Neural progenitor cell (in vitro differentiated cells): ENCODE data around the gene MICA. TPM values are rescaled to one million over a fixed set of nuclear protein-coding genes. Genes with fewer than 3 reads are reported as not detected.

ENCODE experiments used
- DNase-seq: peaks from one replicate; pipeline ENCODE4 v3.0.0-alpha.2; 2016; ENCODE audit warnings: low spot score
- H2AFZ ChIP-seq: fragments of 200-600 bp; sonication (generic); replicated peaks from 2 replicates; pipeline ENCODE4 v1.6.1; 2016; ENCODE audit warnings: antibody characterized with exemption
- H3F3A ChIP-seq: fragments of 200-600 bp; sonication (generic); 2 replicates; pipeline ENCODE4 v1.6.1; 2016; ENCODE audit warnings: antibody characterized with exemption, low read depth
- H3K27ac ChIP-seq: fragments of 200-600 bp; sonication (generic); 2 replicates; pipeline ENCODE4 v1.5.1; 2016; ENCODE audit warnings: mild to moderate bottlenecking
- H3K27me3 ChIP-seq: fragments of 200-600 bp; sonication (generic); 2 replicates; pipeline ENCODE4 v1.6.1; 2016; ENCODE audit warnings: mild to moderate bottlenecking, moderate library complexity
- H3K36me3 ChIP-seq: fragments of 200-600 bp; sonication (generic); 2 replicates; pipeline ENCODE4 v1.5.1; 2016
- H3K4me1 ChIP-seq: fragments of 200-600 bp; sonication (generic); 2 replicates; pipeline ENCODE4 v1.6.1; 2016; ENCODE audit warnings: mixed run types
- H3K4me2 ChIP-seq: fragments of 200-600 bp; sonication (generic); 2 replicates; pipeline ENCODE4 v1.6.1; 2016
- H3K4me3 ChIP-seq: fragments of 200-600 bp; sonication (generic); 2 replicates; pipeline ENCODE4 v1.5.1; 2016
- H3K79me2 ChIP-seq: fragments of 200-600 bp; sonication (generic); 2 replicates; pipeline ENCODE4 v1.6.1; 2016; ENCODE audit warnings: low read depth
- H3K9ac ChIP-seq: fragments of 200-600 bp; sonication (generic); 2 replicates; pipeline ENCODE4 v1.6.1; 2016
- H3K9me3 ChIP-seq: fragments of 200-600 bp; sonication (generic); 2 replicates; pipeline ENCODE4 v1.5.1; 2016; ENCODE audit warnings: low read depth
- H4K20me1 ChIP-seq: fragments of 200-600 bp; sonication (generic); 2 replicates; pipeline ENCODE4 v1.6.1; 2016; ENCODE audit warnings: low read depth
- H3K27ac Mint-ChIP-seq: 3 replicates; pipeline ENCODE4 v1.8.0; 2021; ENCODE audit warnings: mixed read lengths
- H3K27me3 Mint-ChIP-seq: 2 replicates; pipeline ENCODE4 v1.8.0; 2022; ENCODE audit warnings: low read depth, mild to moderate bottlenecking, inconsistent platforms, moderate library complexity, mixed read lengths; ENCODE audit not compliant: insufficient read depth
- H3K36me3 Mint-ChIP-seq: 3 replicates; pipeline ENCODE4 v1.8.0; 2021; ENCODE audit warnings: mixed read lengths
- H3K4me1 Mint-ChIP-seq: 3 replicates; pipeline ENCODE4 v1.8.0; 2021; ENCODE audit warnings: mixed read lengths
- H3K4me3 Mint-ChIP-seq: 3 replicates; pipeline ENCODE4 v1.8.0; 2021; ENCODE audit warnings: mild to moderate bottlenecking, moderate library complexity, mixed read lengths
- H3K9me3 Mint-ChIP-seq: 3 replicates; pipeline ENCODE4 v1.8.0; 2020; ENCODE audit warnings: mixed read lengths
- EZH2 ChIP-seq: fragments of 200-600 bp; sonication (generic); IDR thresholded peaks from 2 replicates; pipeline ENCODE4 v1.6.1; 2017; ENCODE audit warnings: antibody characterized with exemption, mild to moderate bottlenecking, moderate library complexity
- EZH2phosphoT487 ChIP-seq: fragments of 200-600 bp; sonication (generic); IDR thresholded peaks from 2 replicates; pipeline ENCODE4 v1.6.1; 2017; ENCODE audit warnings: antibody characterized with exemption
- total RNA-seq: library from RNA; depleted of rRNA; stranded (reverse); fragments of >200 nt; gene quantifications from 2 replicates; pipeline ENCODE4 v1.2.3, GENCODE V29; 2015; ENCODE audit warnings: low replicate concordance
- TF ChIP-seq, protein P1 (sequence below): fragments of 200-600 bp; sonication (generic); IDR thresholded peaks from 2 replicates; pipeline ENCODE4 v1.5.1; 2017; ENCODE audit warnings: antibody characterized with exemption, mild to moderate bottlenecking

The MICA gene
- total RNA-seq, 1 donor from 2014 or later = 15.0 TPM

DNA sequence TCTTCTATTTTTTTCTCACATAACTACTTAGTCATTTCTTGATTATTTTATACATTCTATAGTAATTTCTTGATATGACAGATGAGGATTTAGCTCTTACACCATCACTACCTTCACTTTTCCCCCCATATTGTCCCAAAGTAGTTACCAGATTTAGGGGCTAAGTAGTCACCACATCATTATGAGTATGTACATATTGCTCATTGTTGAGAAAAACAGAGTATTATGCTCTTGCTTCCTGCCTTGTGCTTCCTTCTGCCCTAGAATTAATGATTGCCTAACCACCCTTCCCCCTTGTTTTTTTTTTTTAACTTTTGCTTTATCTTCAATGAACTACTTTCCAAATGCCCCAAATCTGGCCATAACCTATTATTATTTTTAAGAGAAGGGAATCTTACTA lies 39.6 kb upstream of the MICA start:
- Histone ChIP-seq H4K20me1 (no peaks in the 10 kb centered on the region), H3K4me1 (no peaks in the 10 kb centered on the region), H3K27me3 (peaks cover 51% of the 10 kb centered on the region), H3K27ac (no peak overlapping the region), H3K4me2 (no peak overlapping the region), H3K9me3 (no peaks in the 10 kb centered on the region), H2AFZ (no peak overlapping the region), H3K36me3 (no peaks in the 10 kb centered on the region), H3K9ac (no peak overlapping the region), H3K79me2 (no peaks in the 10 kb centered on the region), H3F3A (no peaks in the 10 kb centered on the region), H3K4me3 (no peak overlapping the region)
- Mint-ChIP-seq H3K27me3 (peaks cover 37% of the 10 kb centered on the region), H3K4me3 (no peak overlapping the region), H3K36me3 (no peaks in the 10 kb centered on the region), H3K27ac (no peak overlapping the region), H3K9me3 (peaks cover 5% of the 10 kb centered on the region), H3K4me1 (peaks cover 8% of the 10 kb centered on the region)
- DNase-seq = no peak
- TF ChIP-seq EZH2 (no peak), EZH2phosphoT487 (no peak)
- TF ChIP-seq, protein P1, sequence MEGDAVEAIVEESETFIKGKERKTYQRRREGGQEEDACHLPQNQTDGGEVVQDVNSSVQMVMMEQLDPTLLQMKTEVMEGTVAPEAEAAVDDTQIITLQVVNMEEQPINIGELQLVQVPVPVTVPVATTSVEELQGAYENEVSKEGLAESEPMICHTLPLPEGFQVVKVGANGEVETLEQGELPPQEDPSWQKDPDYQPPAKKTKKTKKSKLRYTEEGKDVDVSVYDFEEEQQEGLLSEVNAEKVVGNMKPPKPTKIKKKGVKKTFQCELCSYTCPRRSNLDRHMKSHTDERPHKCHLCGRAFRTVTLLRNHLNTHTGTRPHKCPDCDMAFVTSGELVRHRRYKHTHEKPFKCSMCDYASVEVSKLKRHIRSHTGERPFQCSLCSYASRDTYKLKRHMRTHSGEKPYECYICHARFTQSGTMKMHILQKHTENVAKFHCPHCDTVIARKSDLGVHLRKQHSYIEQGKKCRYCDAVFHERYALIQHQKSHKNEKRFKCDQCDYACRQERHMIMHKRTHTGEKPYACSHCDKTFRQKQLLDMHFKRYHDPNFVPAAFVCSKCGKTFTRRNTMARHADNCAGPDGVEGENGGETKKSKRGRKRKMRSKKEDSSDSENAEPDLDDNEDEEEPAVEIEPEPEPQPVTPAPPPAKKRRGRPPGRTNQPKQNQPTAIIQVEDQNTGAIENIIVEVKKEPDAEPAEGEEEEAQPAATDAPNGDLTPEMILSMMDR = no peak

DNA sequence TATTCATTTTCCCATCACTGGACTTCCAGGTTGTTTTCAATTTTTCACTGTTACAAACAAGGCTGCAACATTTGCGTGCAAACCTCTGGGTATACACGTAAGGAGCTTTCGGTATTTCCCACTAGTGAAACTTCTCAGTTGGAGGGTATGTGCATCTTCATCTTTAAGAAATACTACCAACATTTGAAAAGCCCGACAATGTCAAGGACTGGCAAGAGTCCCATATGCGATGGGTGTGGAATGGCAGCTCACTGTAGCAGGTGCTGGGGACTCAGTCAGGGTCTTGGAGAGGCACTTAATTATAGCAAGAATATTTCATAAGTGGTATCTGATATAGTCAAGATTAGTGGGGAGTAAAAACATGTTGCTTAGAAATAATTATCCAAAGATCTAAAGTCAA lies 37.5 kb upstream of the MICA start:
- H3K27me3 ChIP-seq = peaks cover 34% of the 10 kb centered on the region
- peaks cover 20% of the 10 kb centered on the region for H3K27me3 Mint-ChIP-seq
- no peaks in the 10 kb centered on the region for H3F3A ChIP-seq
- H3K4me3 ChIP-seq = no peak overlapping the region
- no peaks in the 10 kb centered on the region for H3K9me3 ChIP-seq
- no peak overlapping the region for H3K27ac ChIP-seq
- H4K20me1 ChIP-seq = no peaks in the 10 kb centered on the region
- DNase-seq = peak; percentile 0
- peaks cover 8% of the 10 kb centered on the region for H3K4me1 Mint-ChIP-seq
- TF ChIP-seq EZH2 = no peak
- TF ChIP-seq, protein P1 = no peak
- TF ChIP-seq EZH2phosphoT487 = no peak
- no peak overlapping the region for H3K4me2 ChIP-seq
- H3K36me3 ChIP-seq = no peaks in the 10 kb centered on the region
- H2AFZ ChIP-seq = no peak overlapping the region
- no peaks in the 10 kb centered on the region for H3K4me1 ChIP-seq
- no peak overlapping the region for H3K9ac ChIP-seq
- no peaks in the 10 kb centered on the region for H3K36me3 Mint-ChIP-seq
- no peaks in the 10 kb centered on the region for H3K79me2 ChIP-seq
- no peak overlapping the region for H3K27ac Mint-ChIP-seq
- peaks cover 5% of the 10 kb centered on the region for H3K9me3 Mint-ChIP-seq
- H3K4me3 Mint-ChIP-seq = peak overlapping the region; percentile 39

DNA sequence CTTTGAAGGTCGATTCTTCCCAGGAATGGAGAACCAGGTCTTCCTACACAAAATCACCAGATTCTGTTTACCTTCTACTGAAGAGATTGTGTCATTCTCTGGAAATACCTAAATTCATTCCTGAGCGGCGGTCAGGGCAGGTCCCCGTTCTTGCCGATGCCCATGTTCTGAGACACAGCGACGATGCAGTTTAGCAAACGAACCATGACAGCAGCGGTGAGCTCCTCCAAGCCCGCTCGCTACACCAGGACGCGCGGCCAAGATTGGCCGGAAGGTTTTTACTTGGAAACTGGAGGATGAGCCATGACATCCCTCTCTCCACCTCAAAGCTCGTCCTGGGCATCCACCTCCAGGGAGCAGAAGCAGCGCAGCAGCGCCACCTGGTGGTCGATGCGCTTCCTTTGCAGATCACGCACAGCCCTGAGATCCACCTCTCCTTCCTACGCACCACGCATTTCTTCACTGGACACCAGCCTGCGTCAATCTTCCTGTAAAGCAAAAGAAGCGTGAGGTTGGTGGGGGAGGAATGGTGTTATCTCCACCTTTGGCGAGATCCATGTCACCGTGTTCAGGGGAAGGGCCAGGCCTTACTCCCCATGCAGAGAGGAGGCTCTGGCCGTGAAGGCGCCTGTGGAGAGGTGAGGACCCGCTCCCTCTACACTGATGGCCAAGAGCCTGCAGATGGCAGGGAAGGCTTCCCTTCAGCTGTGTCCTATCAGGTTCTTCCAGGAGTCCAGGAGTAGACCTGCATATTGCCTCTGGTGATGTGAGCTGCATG lies 36.5 kb upstream of the MICA start:
- Histone ChIP-seq H3K4me2 (peak overlapping the region; percentile 76), H3K4me3 (peak overlapping the region; percentile 36), H3K9ac (no peak overlapping the region), H3K27ac (no peak overlapping the region), H3K27me3 (peaks cover 31% of the 10 kb centered on the region), H3K9me3 (no peaks in the 10 kb centered on the region), H3K79me2 (no peaks in the 10 kb centered on the region), H3F3A (no peaks in the 10 kb centered on the region), H3K36me3 (no peaks in the 10 kb centered on the region), H4K20me1 (no peaks in the 10 kb centered on the region), H3K4me1 (no peaks in the 10 kb centered on the region), H2AFZ (peak overlapping the region; percentile 95)
- peak; percentile 95 for DNase-seq
- Mint-ChIP-seq H3K27me3 (peaks cover 16% of the 10 kb centered on the region), H3K36me3 (no peaks in the 10 kb centered on the region), H3K9me3 (peaks cover 2% of the 10 kb centered on the region), H3K4me3 (peak overlapping the region; percentile 69), H3K27ac (peak overlapping the region; percentile 26), H3K4me1 (peaks cover 8% of the 10 kb centered on the region)
- TF ChIP-seq, protein P1 = peak; percentile 92
- no peak for TF ChIP-seq EZH2
